ENCODE data around the gene MEIKIN. TPM values are rescaled to one million over a fixed set of nuclear protein-coding genes. Genes with fewer than 3 reads are reported as not detected.

The MEIKIN gene
- total RNA-seq, 4 donors from 2014 or later, result 0.60 to 14.8 TPM; not detected in 2

- DNase-seq (ENCODE audit: low spot score) (no peak), ATAC-seq (ENCODE audit: low FRiP score) (no peak)
- TF ChIP-seq, protein P1, sequence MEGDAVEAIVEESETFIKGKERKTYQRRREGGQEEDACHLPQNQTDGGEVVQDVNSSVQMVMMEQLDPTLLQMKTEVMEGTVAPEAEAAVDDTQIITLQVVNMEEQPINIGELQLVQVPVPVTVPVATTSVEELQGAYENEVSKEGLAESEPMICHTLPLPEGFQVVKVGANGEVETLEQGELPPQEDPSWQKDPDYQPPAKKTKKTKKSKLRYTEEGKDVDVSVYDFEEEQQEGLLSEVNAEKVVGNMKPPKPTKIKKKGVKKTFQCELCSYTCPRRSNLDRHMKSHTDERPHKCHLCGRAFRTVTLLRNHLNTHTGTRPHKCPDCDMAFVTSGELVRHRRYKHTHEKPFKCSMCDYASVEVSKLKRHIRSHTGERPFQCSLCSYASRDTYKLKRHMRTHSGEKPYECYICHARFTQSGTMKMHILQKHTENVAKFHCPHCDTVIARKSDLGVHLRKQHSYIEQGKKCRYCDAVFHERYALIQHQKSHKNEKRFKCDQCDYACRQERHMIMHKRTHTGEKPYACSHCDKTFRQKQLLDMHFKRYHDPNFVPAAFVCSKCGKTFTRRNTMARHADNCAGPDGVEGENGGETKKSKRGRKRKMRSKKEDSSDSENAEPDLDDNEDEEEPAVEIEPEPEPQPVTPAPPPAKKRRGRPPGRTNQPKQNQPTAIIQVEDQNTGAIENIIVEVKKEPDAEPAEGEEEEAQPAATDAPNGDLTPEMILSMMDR (IDR thresholded peaks at IDR 0.05), result no peak
Measured at GRCh38 chr5:131792896-131793295, 152.6 kb downstream of the MEIKIN start.

GRCh38 chr5:131791866-131792265, 153.6 kb downstream of the MEIKIN start:
- TF ChIP-seq, protein P1 (IDR thresholded peaks at IDR 0.05), result no peak
- ATAC-seq (ENCODE audit: low FRiP score) (no peak), DNase-seq (ENCODE audit: low spot score) (no peak)

DNA sequence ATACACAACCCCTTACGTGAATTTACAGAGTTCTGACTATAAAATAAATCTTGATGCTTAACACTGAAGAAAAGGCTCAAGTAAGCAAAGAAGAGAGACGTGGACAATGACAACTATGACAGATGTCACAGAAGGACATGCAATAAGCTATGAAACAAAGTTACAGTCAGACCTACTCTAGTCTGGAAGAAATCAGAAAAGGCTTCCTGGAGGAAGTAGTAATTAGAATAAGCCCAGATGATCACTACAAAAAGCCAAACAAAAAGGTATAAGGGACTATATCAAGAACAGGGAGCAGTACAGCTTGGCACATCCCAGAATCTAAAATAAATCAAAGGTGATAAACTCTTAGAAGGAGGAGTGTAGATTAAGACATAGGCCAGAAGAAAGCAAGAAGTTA, 154.9 kb downstream of the MEIKIN start:
- TF ChIP-seq, protein P1 (IDR thresholded peaks at IDR 0.05), result no peak
- DNase-seq (ENCODE audit: low spot score) (no peak), ATAC-seq (ENCODE audit: low FRiP score) (no peak)

GRCh38 chr5:131789765-131790164, 155.7 kb downstream of the MEIKIN start:
- ATAC-seq (ENCODE audit: low FRiP score), result no peak
- DNase-seq (ENCODE audit: low spot score), result no peak
- TF ChIP-seq, protein P1 (IDR thresholded peaks at IDR 0.05), result no peak

DNA sequence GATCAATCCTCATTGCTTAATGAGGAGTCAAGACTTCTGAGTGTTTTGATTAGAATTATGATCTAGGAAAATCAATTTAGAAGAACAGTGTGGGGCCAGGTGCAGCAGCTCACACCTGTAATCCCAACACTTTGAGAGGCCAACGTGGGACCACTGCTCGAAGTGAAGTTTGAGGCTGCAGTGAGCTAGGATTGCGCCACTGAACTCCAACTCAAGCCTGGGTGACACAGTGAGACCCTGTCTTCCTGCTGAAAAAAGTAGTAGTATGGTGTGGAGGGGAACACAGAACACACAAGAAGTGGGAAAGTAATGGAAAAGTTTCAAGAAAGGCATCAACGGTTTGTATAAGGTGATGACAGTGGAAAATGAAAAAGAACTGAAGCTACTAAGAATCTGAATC, 157.7 kb downstream of the MEIKIN start:
- DNase-seq (ENCODE audit: low spot score), result no peak
- TF ChIP-seq, protein P1 (IDR thresholded peaks at IDR 0.05), result no peak
- ATAC-seq (ENCODE audit: low FRiP score), result no peak

GRCh38 chr5:131786900-131787692, 158.4 kb downstream of the MEIKIN start:
- TF ChIP-seq, protein P1 (IDR thresholded peaks at IDR 0.05), result no peak
- ATAC-seq (ENCODE audit: low FRiP score), result no peak
- no peak for DNase-seq (ENCODE audit: low spot score)

DNA sequence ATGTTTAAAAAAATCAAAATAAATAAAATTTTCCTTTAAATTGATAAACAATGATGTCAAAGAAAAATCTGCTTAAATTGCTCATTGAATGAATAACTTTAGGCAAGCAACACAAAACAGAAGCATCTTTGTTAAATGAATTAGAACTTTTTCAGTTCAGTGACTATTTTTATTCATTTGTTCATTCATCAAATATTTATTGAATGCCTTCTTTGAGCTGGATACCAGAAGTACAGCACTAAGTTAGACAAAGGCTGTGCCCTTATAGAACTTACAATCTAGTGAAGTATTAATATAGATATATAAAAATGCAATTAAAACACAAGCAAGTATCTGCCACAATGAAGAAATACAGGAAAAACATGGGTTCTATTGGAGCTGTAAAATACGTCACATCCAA, 159.4 kb downstream of the MEIKIN start:
- TF ChIP-seq, protein P1 (IDR thresholded peaks at IDR 0.05), result no peak
- DNase-seq (ENCODE audit: low spot score) (no peak), ATAC-seq (ENCODE audit: low FRiP score) (no peak)
